GM12878 (cell line): Measurements from ENCODE around the gene MRRF.

Source experiments
- ETV6 ChIP-seq, 2 experiments: fragments of 450-650 bp in 1 of 2; IDR thresholded peaks in 1 of 2; conservative IDR thresholded peaks in 1 of 2; 2 replicates each; pipeline ENCODE4 v1.6.1; 2014; ENCODE audit warnings: antibody characterized with exemption in 1 of 2, borderline replicate concordance in 1 of 2, low read depth in 1 of 2, mild to moderate bottlenecking in 1 of 2, moderate library complexity in 1 of 2
- KAT2A ChIP-seq: conservative IDR thresholded peaks from 2 replicates; pipeline ENCODE4 v1.6.1; 2011; ENCODE audit warnings: low read depth, low read length; ENCODE audit not compliant: control insufficient read depth
- SKIL ChIP-seq: fragments of 450-650 bp; IDR thresholded peaks from 2 replicates; pipeline ENCODE4 v1.6.1; 2017; ENCODE audit warnings: mild to moderate bottlenecking, low read depth, inconsistent platforms; ENCODE audit not compliant: poor library complexity, severe bottlenecking
- TARDBP ChIP-seq: IDR thresholded peaks from 2 replicates; pipeline ENCODE4 v1.6.1; 2016; ENCODE audit warnings: borderline replicate concordance
- ZNF274 ChIP-seq: IDR thresholded peaks from one replicate; pipeline ENCODE4 v1.8.0; 2011; ENCODE audit not compliant: insufficient read length, insufficient read depth

- TF ChIP-seq ZNF274 (no peak), SKIL (no peak), TARDBP (no peak), ETV6 (conservative IDR thresholded peaks at IDR 0.05 in 1 of 2, IDR thresholded peaks at IDR 0.05 in 1 of 2; ENCODE audit: borderline replicate concordance in 1 of 2, low read depth in 1 of 2) (no peak), KAT2A (no peak)
Observed at GRCh38 chr9:122258886-122259415, 5.7 kb upstream of the MRRF start.
